ENCODE data around the gene ZYG11A. TPM values are rescaled to one million over a fixed set of nuclear protein-coding genes. Genes with fewer than 3 reads are reported as not detected.
A peak's percentile ranks its signal among the peaks of the same experiment; 100 is the strongest.

ZYG11A gene
- total and polyA plus RNA-seq, 2 of the 13 experiments (the other 11 are each of a cell fraction or from before 2014, with no cell fraction given): not detected

DNA sequence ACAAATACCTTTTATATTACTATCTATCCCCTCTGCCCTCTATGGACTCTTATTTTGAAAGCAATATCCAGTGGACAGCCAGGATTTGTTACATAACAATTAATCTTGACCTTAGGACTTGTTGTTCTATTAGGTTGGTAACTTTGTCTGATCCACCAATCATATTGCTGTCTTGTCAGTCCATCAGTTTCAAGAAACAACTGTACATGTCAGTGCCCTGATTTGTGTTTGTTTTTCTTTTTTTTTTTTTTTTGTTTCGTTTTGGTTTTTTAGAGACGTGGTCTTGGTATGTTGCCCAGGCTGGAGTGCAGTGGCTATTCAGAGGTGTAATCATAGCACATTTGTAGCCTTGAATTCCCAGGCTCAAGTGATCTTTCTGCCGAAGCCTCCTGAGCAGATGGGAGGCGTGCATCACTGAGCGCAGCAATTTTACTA, 83.0 kb downstream of the ZYG11A start (continued):
- TF ChIP-seq ZNF530 (CRISPR knock-in tag; IDR thresholded peaks at IDR 0.05; ENCODE audit: low read depth) (no peak), JUN (CRISPR knock-in tag; IDR thresholded peaks at IDR 0.05) (no peak), CENPX (CRISPR knock-in tag; IDR thresholded peaks at IDR 0.05) (no peak), U2AF1 (optimal IDR thresholded peaks at IDR 0.05; ENCODE audit: low read depth, low read length) (no peak), ZFP37 (CRISPR knock-in tag; IDR thresholded peaks at IDR 0.05; ENCODE audit: borderline replicate concordance) (no peak), ZNF207 (IDR thresholded peaks at IDR 0.05; ENCODE audit: borderline replicate concordance) (no peak), HNF4G (IDR thresholded peaks at IDR 0.05; ENCODE audit: borderline replicate concordance, low read depth, low read length) (peak; percentile 83), HNF4G (CRISPR knock-in tag; IDR thresholded peaks at IDR 0.05; ENCODE audit: borderline replicate concordance, low read depth) (no peak), RFX5 (IDR thresholded peaks at IDR 0.05; ENCODE audit: low read depth, low read length) (no peak), EHMT2 (IDR thresholded peaks at IDR 0.05; ENCODE audit: borderline replicate concordance, low read depth, low read length) (no peak), ZNF724P (CRISPR knock-in tag; IDR thresholded peaks at IDR 0.05; ENCODE audit: borderline replicate concordance) (no peak), TBL1XR1 (IDR thresholded peaks at IDR 0.05; ENCODE audit: borderline replicate concordance, low read length, partially characterized antibody) (no peak), XRCC5 (optimal IDR thresholded peaks at IDR 0.05; ENCODE audit: low read length) (no peak), NKX3-1 (CRISPR knock-in tag; IDR thresholded peaks at IDR 0.05) (no peak), ZNF614 (CRISPR knock-in tag; IDR thresholded peaks at IDR 0.05; ENCODE audit: borderline replicate concordance) (peak; percentile 54; the same call in 1 of the 2 replicates), ZBTB42 (CRISPR knock-in tag; IDR thresholded peaks at IDR 0.05) (no peak), ZNF709 (CRISPR knock-in tag; IDR thresholded peaks at IDR 0.05) (no peak), ZNF589 (CRISPR knock-in tag; conservative IDR thresholded peaks at IDR 0.05) (no peak), PHF21A (CRISPR knock-in tag; IDR thresholded peaks at IDR 0.05) (peak; percentile 84)
- TF ChIP-seq, protein P1, sequence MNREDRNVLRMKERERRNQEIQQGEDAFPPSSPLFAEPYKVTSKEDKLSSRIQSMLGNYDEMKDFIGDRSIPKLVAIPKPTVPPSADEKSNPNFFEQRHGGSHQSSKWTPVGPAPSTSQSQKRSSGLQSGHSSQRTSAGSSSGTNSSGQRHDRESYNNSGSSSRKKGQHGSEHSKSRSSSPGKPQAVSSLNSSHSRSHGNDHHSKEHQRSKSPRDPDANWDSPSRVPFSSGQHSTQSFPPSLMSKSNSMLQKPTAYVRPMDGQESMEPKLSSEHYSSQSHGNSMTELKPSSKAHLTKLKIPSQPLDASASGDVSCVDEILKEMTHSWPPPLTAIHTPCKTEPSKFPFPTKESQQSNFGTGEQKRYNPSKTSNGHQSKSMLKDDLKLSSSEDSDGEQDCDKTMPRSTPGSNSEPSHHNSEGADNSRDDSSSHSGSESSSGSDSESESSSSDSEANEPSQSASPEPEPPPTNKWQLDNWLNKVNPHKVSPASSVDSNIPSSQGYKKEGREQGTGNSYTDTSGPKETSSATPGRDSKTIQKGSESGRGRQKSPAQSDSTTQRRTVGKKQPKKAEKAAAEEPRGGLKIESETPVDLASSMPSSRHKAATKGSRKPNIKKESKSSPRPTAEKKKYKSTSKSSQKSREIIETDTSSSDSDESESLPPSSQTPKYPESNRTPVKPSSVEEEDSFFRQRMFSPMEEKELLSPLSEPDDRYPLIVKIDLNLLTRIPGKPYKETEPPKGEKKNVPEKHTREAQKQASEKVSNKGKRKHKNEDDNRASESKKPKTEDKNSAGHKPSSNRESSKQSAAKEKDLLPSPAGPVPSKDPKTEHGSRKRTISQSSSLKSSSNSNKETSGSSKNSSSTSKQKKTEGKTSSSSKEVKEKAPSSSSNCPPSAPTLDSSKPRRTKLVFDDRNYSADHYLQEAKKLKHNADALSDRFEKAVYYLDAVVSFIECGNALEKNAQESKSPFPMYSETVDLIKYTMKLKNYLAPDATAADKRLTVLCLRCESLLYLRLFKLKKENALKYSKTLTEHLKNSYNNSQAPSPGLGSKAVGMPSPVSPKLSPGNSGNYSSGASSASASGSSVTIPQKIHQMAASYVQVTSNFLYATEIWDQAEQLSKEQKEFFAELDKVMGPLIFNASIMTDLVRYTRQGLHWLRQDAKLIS (CRISPR knock-in tag; IDR thresholded peaks at IDR 0.05): no peak
- TF ChIP-seq, protein P2, sequence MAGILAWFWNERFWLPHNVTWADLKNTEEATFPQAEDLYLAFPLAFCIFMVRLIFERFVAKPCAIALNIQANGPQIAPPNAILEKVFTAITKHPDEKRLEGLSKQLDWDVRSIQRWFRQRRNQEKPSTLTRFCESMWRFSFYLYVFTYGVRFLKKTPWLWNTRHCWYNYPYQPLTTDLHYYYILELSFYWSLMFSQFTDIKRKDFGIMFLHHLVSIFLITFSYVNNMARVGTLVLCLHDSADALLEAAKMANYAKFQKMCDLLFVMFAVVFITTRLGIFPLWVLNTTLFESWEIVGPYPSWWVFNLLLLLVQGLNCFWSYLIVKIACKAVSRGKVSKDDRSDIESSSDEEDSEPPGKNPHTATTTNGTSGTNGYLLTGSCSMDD (CRISPR knock-in tag; IDR thresholded peaks at IDR 0.05): no peak
- TF ChIP-seq, protein P3, sequence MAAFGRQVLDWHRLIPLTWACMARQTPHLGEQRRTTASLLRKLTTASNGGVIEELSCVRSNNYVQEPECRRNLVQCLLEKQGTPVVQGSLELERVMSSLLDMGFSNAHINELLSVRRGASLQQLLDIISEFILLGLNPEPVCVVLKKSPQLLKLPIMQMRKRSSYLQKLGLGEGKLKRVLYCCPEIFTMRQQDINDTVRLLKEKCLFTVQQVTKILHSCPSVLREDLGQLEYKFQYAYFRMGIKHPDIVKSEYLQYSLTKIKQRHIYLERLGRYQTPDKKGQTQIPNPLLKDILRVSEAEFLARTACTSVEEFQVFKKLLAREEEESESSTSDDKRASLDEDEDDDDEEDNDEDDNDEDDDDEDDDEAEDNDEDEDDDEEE (CRISPR knock-in tag; IDR thresholded peaks at IDR 0.05): no peak
- TF ChIP-seq, protein P4, sequence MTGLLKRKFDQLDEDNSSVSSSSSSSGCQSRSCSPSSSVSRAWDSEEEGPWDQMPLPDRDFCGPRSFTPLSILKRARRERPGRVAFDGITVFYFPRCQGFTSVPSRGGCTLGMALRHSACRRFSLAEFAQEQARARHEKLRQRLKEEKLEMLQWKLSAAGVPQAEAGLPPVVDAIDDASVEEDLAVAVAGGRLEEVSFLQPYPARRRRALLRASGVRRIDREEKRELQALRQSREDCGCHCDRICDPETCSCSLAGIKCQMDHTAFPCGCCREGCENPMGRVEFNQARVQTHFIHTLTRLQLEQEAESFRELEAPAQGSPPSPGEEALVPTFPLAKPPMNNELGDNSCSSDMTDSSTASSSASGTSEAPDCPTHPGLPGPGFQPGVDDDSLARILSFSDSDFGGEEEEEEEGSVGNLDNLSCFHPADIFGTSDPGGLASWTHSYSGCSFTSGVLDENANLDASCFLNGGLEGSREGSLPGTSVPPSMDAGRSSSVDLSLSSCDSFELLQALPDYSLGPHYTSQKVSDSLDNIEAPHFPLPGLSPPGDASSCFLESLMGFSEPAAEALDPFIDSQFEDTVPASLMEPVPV (CRISPR knock-in tag; IDR thresholded peaks at IDR 0.05): no peak

All from HepG2 (cell line).